Spleen (tissue), 7 donors: Measurements from ENCODE around the gene SNX32.

Source experiments
- POLR2A ChIP-seq, 3 donors: fragments of 450-650 bp; IDR thresholded peaks; one replicate each; pipeline ENCODE4 v1.5.1; 2017; ENCODE audit warnings: antibody characterized with exemption in 3 of 3, mild to moderate bottlenecking in 1 of 3
- POLR2AphosphoS5 ChIP-seq, 3 donors: sonication (generic); formaldehyde crosslinking; IDR thresholded peaks; one replicate each; pipeline ENCODE4 v1.5.1; 2017; ENCODE audit warnings: antibody characterized with exemption in 3 of 3
- TF ChIP-seq, protein P1 (sequence below), 11 experiments: fragments of 200-600 bp in 7 of 11; fragments of 450-650 bp in 4 of 11; sonication (generic) in 4 of 11; IDR thresholded peaks in 8 of 11; conservative IDR thresholded peaks in 3 of 11; 1 replicate in 7 of 11; 2 replicates in 4 of 11; pipeline versions ENCODE4 v1.4.0 to v1.8.0; 2016 to 2021; ENCODE audit warnings: antibody characterized with exemption in 11 of 11, inconsistent platforms in 4 of 11, mild to moderate bottlenecking in 1 of 11
- donor health status: DM: no; HTN: no; CAD: no; lungs with moderate emphysema.
- donor health status: DM: no; HTN: no; CAD: no.
- donor health status: DM: no; HTN: no; CAD: no.

DNA sequence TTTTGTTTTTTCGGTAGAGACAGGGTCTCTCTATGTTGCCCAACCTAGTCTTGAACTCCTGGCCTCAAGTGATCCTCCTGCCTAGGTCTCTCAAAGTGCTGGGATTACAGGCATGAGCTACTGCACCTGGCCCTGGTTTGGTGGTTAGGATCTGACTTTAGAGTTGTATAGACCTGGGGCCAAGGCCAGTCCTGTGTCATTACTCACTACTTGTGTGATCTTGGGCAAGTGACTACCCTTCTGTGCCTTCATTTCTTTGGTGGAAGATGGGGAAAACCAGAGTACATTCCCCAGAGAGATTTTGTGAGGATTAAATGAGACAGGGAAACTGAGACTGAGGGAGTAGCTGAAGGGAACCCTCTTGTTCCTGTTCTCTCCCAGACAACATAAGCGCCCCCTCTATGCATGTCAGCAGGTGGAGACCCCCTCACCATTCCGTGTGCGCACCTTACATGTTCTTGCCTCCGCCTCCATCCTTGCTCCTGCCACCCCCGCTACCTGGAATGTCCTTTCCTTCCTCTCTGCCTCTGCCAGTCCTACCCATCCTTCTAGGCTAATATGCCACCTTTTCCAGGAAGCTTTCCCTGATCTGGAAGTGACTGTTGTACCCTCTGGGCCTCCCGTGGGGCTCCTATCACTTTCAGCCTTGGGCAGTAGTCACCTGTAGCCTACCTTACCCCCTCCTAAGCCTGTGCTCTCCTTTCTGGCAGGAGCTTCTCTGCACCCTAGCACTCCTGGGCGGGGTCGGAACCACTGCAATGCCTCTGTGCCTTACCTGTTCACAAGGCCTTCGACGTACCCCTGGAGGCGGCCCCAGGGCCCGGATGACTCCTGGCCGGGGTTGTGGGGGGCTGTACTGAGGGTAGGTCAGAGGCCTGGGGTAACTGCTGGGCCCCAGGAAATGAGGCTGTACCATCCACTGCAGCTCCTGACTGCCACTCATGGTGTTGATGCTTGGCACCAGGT is 62.6 kb downstream of the SNX32 start:
- TF ChIP-seq, protein P1, sequence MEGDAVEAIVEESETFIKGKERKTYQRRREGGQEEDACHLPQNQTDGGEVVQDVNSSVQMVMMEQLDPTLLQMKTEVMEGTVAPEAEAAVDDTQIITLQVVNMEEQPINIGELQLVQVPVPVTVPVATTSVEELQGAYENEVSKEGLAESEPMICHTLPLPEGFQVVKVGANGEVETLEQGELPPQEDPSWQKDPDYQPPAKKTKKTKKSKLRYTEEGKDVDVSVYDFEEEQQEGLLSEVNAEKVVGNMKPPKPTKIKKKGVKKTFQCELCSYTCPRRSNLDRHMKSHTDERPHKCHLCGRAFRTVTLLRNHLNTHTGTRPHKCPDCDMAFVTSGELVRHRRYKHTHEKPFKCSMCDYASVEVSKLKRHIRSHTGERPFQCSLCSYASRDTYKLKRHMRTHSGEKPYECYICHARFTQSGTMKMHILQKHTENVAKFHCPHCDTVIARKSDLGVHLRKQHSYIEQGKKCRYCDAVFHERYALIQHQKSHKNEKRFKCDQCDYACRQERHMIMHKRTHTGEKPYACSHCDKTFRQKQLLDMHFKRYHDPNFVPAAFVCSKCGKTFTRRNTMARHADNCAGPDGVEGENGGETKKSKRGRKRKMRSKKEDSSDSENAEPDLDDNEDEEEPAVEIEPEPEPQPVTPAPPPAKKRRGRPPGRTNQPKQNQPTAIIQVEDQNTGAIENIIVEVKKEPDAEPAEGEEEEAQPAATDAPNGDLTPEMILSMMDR (IDR thresholded peaks at IDR 0.05 in 8 of 11, conservative IDR thresholded peaks at IDR 0.05 in 3 of 11), result no peak
- TF ChIP-seq POLR2AphosphoS5 (IDR thresholded peaks at IDR 0.05) (no peak), POLR2A (IDR thresholded peaks at IDR 0.05) (no peak)
